Left ventricle myocardium inferior (tissue), 1 donor: Measurements from ENCODE around the gene CPLANE1. TPM values are rescaled to one million over a fixed set of nuclear protein-coding genes. Genes with fewer than 3 reads are reported as not detected.
"Not testable (repeated sequence)": the region's sequence is repeated elsewhere in the genome, so short reads cannot be mapped to it uniquely, and the experiment has no call there.

Experiments used
- DNase-seq: peaks from one replicate; pipeline ENCODE4 v3.0.0-alpha.2; 2020
- H3K27ac ChIP-seq: fragments of 200-600 bp; replicated peaks from 2 replicates; pipeline ENCODE4 v1.8.0; 2021
- H3K27me3 ChIP-seq: fragments of 200-600 bp; 2 replicates; pipeline ENCODE4 v1.8.0; 2021; ENCODE audit warnings: low read depth
- H3K36me3 ChIP-seq: fragments of 200-600 bp; 2 replicates; pipeline ENCODE4 v1.8.0; 2021
- H3K4me1 ChIP-seq: fragments of 200-600 bp; 2 replicates; pipeline ENCODE4 v1.8.0; 2021
- H3K4me3 ChIP-seq: fragments of 200-600 bp; 2 replicates; pipeline ENCODE4 v1.8.0; 2021; ENCODE audit warnings: mild to moderate bottlenecking, moderate library complexity
- H3K9me3 ChIP-seq: fragments of 200-600 bp; replicated peaks from 2 replicates; pipeline ENCODE4 v1.8.0; 2021
- CTCF ChIP-seq: fragments of 200-600 bp; IDR thresholded peaks from 2 replicates; pipeline ENCODE4 v1.8.0; 2021; ENCODE audit warnings: antibody characterized with exemption, mild to moderate bottlenecking, borderline replicate concordance
- intact Hi-C: fragments of 100-400 bp; cut with micrococcal nuclease; formaldehyde crosslinking; loops from one replicate; pipeline ENCODE4 v1.11.0; 2022
- total RNA-seq: library from RNA; stranded (reverse); fragmentation: NEBNext Ultra II Directional; extraction: Animal tissue kit (Norgen Biotek cat#: 25700); gene quantifications from one replicate; pipeline ENCODE4 v1.2.1, GENCODE V29; 2021
- donor health status: DM: no; HTN: yes; CAD: no; lungs with severe emphysema.

CPLANE1 gene
- total RNA-seq, 1 donor from 2014 or later, result 8.3 TPM

DNA sequence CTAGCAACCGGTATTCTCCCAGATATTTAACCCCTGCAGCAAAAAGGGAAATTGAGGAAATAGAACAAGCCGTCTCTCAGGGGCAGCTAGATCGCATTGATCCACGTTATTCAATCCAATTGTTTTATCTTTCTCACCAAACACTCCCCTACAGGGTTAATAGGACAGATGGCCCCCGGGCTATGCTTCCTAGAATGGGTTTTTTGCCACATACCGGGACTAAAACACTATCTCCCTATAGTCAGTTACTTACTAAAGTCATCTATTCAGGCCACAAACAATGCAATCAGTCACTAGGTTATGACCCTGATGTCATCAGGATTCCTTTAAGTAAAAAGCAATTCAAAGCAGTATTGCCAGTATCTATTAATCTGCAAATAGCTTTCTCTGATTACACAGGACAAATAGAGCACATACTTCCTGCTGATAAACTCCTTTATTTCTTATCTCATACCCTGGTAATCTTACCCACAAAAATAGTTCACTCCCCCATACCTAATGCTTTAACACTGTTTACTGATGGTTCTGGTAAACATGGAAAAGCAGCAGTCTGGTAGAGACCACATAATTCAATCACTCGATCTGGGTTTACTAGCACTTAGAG, 159.0 kb downstream of the CPLANE1 start:
- no peak for DNase-seq
- Histone ChIP-seq H3K9me3 (peaks cover 3% of the 10 kb centered on the region), H3K27me3 (no peaks in the 10 kb centered on the region), H3K36me3 (peaks cover 4% of the 10 kb centered on the region), H3K27ac (no peak overlapping the region), H3K4me3 (no peak overlapping the region), H3K4me1 (no peaks in the 10 kb centered on the region)
- intact Hi-C loops, result no loop called here
- no peak for TF ChIP-seq CTCF

- intact Hi-C loops, result no loop called here
- H3K27me3 ChIP-seq, result no peaks in the 10 kb centered on the region
- no peak for DNase-seq
Observed at GRCh38 chr5:37088009-37088408, 161.2 kb downstream of the CPLANE1 start.

GRCh38 chr5:37086466-37087173, 162.6 kb downstream of the CPLANE1 start:
- no peak for TF ChIP-seq CTCF
- H3K4me3 ChIP-seq, result no peak overlapping the region
- intact Hi-C loops, result no loop called here
- H3K9me3 ChIP-seq, result no peaks in the 10 kb centered on the region
- H3K4me1 ChIP-seq, result no peaks in the 10 kb centered on the region
- H3K27me3 ChIP-seq, result no peaks in the 10 kb centered on the region
- H3K27ac ChIP-seq, result no peak overlapping the region
- no peak for DNase-seq
- peaks cover 15% of the 10 kb centered on the region for H3K36me3 ChIP-seq

More at GRCh38 chr5:37088009-37088408, 161.2 kb downstream of the CPLANE1 start:
- no peak for TF ChIP-seq CTCF
- Histone ChIP-seq H3K4me3 (no peak overlapping the region), H3K36me3 (peaks cover 15% of the 10 kb centered on the region), H3K4me1 (no peaks in the 10 kb centered on the region), H3K27ac (no peak overlapping the region), H3K9me3 (no peaks in the 10 kb centered on the region)

DNA sequence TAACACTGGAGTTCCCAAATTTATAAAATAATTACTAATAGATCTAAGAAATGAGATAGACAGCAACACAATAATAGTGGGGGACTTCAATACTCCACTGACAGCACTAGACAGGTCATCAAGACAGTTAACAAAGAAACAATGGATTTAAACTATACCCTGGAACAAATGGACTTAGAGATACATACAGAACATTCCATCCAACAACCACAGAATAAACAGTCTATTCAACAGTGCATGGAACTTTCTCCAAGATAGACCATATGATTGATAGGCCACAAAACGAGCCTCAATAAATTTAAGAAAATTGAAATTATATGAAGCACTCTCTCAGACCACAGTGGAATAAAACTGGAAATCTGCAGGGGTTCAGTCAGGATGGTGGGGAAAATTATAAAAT, 163.2 kb downstream of the CPLANE1 start:
- H3K4me3 ChIP-seq, intact Hi-C loops: not testable (repeated sequence)

DNA sequence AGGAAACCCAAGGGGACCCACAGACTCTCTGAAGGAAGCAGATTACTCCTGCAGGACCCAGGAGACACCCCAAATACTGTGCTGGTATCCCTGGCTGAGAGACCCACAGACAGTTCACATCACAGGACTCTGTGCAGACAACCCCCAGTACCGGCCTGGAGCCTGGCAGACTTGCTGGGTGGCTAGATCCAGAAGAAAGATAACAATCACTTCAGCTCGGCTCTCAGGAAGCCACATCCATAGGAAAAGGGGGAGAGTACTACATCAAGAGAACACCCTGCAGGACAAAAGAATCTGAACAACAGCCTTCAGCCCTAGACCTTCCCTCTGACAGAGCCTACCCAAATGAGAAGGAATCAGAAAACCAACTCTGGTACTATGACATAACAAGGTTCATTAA, 166.2 kb downstream of the CPLANE1 start:
- H3K4me3 ChIP-seq, H3K27ac ChIP-seq, H3K4me1 ChIP-seq, DNase-seq, H3K9me3 ChIP-seq, intact Hi-C loops, H3K27me3 ChIP-seq: not testable (repeated sequence)
- H3K36me3 ChIP-seq, result peaks cover 35% of the 10 kb centered on the region

More for the DNA sequence above, 163.2 kb downstream of the CPLANE1 start:
- H3K36me3 ChIP-seq, result peaks cover 15% of the 10 kb centered on the region
- H3K9me3 ChIP-seq, H3K27ac ChIP-seq, H3K27me3 ChIP-seq, DNase-seq, H3K4me1 ChIP-seq: not testable (repeated sequence)

DNA sequence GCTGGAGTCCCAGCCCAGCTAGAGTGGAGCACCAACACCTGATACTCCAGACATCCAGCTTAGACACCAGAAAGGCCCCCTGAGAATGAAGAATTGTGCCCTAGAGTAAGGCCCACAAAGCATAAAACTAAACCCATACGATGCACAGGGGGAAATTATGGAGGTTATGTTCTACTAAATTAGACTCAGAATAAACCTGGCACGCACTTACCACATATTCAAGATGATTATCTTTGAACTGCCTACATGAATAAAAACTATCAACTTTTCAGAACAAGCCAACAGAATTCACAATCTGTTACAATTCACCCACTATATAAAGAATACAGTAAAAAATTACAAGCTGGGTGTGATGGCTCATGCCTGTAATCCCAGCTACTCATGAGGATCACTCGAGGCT, 168.5 kb downstream of the CPLANE1 start:
- Histone ChIP-seq H3K4me3 (no peak overlapping the region), H3K27me3 (no peaks in the 10 kb centered on the region), H3K9me3 (no peaks in the 10 kb centered on the region), H3K4me1 (no peaks in the 10 kb centered on the region), H3K36me3 (peaks cover 44% of the 10 kb centered on the region), H3K27ac (no peak overlapping the region)
- intact Hi-C loops, result no loop called here
- no peak for DNase-seq
- no peak for TF ChIP-seq CTCF
